Breast epithelium (tissue), 4 donors: ENCODE results near the gene ADAM30. TPM values are rescaled to one million over a fixed set of nuclear protein-coding genes. Genes with fewer than 3 reads are reported as not detected.

Experiments
- DNase-seq, 2 donors: peaks; one replicate each; pipeline ENCODE4 v3.0.0-alpha.2; 2019; ENCODE audit warnings: low spot score in 2 of 2
- H3K27ac ChIP-seq, 2 donors: fragments of 200-600 bp; sonication (generic) in 1 of 2; one replicate each; pipeline ENCODE4 v1.5.1; 2016 to 2019; ENCODE audit warnings: mild to moderate bottlenecking in 1 of 2
- H3K27me3 ChIP-seq, 2 donors: fragments of 200-600 bp; sonication (generic) in 1 of 2; one replicate each; pipeline versions ENCODE4 v1.5.1 to v1.6.0; 2017 to 2019; ENCODE audit warnings: control low read depth in 1 of 2, mild to moderate bottlenecking in 1 of 2
- H3K36me3 ChIP-seq: fragments of 200-600 bp; one replicate; pipeline ENCODE4 v1.5.1; 2019
- H3K4me1 ChIP-seq, 2 donors: fragments of 200-600 bp; sonication (generic); one replicate each; pipeline ENCODE4 v1.5.1; 2016 to 2019; ENCODE audit warnings: control low read depth in 1 of 2
- H3K4me3 ChIP-seq, 3 donors: fragments of 200-600 bp; sonication (generic); 1 replicate in 2 of 3; 2 replicates in 1 of 3; pipeline ENCODE4 v1.5.1; 2016 to 2019; ENCODE audit warnings: mild to moderate bottlenecking in 3 of 3, moderate library complexity in 2 of 3
- H3K9me3 ChIP-seq, 2 donors: fragments of 200-600 bp; sonication (generic) in 1 of 2; one replicate each; pipeline ENCODE4 v1.5.1; 2016 to 2019; ENCODE audit warnings: control low read depth in 1 of 2
- POLR2A ChIP-seq: fragments of 450-650 bp; IDR thresholded peaks from one replicate; pipeline ENCODE4 v1.6.1; 2016; ENCODE audit warnings: antibody characterized with exemption, mild to moderate bottlenecking, moderate library complexity
- POLR2AphosphoS5 ChIP-seq, 3 donors: sonication (generic); formaldehyde crosslinking; IDR thresholded peaks; one replicate each; pipeline ENCODE4 v1.6.1; 2017; ENCODE audit warnings: antibody characterized with exemption in 3 of 3
- intact Hi-C: fragments of 100-400 bp; cut with DNase I; formaldehyde crosslinking; loops from one replicate; pipeline ENCODE4 v1.15.1; 2023; ENCODE audit warnings: low total_unique reads
- total RNA-seq, 3 donors: library from RNA; depleted of rRNA; stranded (reverse); fragments of >200 nt; gene quantifications; one replicate each; pipeline ENCODE4 v1.1.0, GENCODE V29; 2016
- TF ChIP-seq, protein P1 (sequence below), 3 donors: fragments of 450-650 bp; IDR thresholded peaks; one replicate each; pipeline ENCODE4 v1.5.1; 2016 to 2017; ENCODE audit warnings: antibody characterized with exemption in 3 of 3, mild to moderate bottlenecking in 3 of 3, moderate library complexity in 3 of 3

Gene ADAM30
- total RNA-seq, 3 donors from 2014 or later: not detected

DNA sequence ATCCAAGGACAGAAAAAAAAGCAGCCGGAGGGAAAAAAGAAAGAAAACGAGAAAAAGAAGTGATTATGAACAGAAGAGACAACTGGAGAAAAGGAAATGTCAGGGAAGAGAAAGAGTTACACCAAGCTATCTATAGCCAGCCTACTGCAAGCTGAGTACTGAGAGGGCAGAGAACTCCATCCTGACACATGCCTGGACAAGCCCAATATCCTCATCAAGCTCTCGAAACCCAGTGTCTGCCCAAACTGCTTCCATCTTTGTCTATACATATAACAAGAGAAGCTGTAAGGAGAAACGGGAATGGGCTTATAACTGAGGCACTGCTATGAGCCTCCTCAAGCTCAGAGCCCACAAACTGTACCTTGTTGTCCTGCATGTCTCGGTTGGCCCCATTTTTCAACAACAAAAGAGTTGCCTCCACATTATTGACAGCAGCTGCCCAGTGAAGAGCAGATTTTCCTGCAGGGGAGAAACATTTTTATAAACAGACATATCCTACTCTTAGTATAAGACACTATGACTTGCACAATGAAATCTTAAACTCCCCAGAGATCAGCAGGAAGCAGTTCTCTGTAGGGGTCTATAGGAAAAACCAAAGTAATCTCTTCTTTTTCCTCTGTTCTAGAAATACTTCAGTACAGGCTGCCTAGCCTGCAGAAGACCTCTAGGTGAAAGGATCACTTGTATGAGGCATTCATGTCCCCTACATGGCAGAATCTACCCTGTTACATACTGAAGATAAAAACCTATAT is 21.2 kb upstream of the ADAM30 start:
- TF ChIP-seq POLR2A (no peak), POLR2AphosphoS5 (IDR thresholded peaks at IDR 0.05) (no peak)
- TF ChIP-seq, protein P1, sequence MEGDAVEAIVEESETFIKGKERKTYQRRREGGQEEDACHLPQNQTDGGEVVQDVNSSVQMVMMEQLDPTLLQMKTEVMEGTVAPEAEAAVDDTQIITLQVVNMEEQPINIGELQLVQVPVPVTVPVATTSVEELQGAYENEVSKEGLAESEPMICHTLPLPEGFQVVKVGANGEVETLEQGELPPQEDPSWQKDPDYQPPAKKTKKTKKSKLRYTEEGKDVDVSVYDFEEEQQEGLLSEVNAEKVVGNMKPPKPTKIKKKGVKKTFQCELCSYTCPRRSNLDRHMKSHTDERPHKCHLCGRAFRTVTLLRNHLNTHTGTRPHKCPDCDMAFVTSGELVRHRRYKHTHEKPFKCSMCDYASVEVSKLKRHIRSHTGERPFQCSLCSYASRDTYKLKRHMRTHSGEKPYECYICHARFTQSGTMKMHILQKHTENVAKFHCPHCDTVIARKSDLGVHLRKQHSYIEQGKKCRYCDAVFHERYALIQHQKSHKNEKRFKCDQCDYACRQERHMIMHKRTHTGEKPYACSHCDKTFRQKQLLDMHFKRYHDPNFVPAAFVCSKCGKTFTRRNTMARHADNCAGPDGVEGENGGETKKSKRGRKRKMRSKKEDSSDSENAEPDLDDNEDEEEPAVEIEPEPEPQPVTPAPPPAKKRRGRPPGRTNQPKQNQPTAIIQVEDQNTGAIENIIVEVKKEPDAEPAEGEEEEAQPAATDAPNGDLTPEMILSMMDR (IDR thresholded peaks at IDR 0.05): no peak
- Histone ChIP-seq H3K9me3 (no peaks in the 10 kb centered on the region), H3K36me3 (peaks cover 8% of the 10 kb centered on the region), H3K27ac (no peak overlapping the region), H3K4me3 (no peak overlapping the region), H3K4me1 (no peaks in the 10 kb centered on the region), H3K27me3 (no peaks in the 10 kb centered on the region)
- DNase-seq: no peak
- intact Hi-C loops: no loop called here

DNA sequence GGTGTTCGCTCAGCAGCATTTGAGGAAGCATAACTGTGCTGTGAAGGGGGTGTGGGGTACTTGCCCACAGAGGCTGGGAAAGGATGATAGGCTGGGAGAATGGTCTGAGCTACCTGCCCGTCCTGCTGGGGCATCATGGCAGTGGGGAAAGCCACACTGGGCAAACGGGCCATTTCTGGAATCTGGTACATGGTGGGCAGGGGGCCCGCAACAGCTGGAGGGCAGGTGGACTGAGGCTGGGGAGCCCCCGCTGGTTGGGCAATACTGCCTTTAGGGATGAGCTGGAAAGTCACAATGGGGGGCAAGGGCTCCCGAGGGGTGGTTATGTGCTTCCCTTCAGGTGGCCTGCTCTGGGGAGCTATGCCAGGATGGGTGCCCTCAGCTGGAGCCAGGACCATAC is 19.2 kb upstream of the ADAM30 start:
- no peaks in the 10 kb centered on the region for H3K27me3 ChIP-seq
- H3K9me3 ChIP-seq: no peaks in the 10 kb centered on the region
- TF ChIP-seq, protein P1 (IDR thresholded peaks at IDR 0.05): no peak
- no peak for TF ChIP-seq POLR2AphosphoS5 (IDR thresholded peaks at IDR 0.05)
- TF ChIP-seq POLR2A: no peak
- H3K4me1 ChIP-seq: no peaks in the 10 kb centered on the region
- no peak for DNase-seq
- intact Hi-C loops: no loop called here
- H3K36me3 ChIP-seq: peaks cover 8% of the 10 kb centered on the region
- H3K4me3 ChIP-seq: no peak overlapping the region
- H3K27ac ChIP-seq: no peak overlapping the region

DNA sequence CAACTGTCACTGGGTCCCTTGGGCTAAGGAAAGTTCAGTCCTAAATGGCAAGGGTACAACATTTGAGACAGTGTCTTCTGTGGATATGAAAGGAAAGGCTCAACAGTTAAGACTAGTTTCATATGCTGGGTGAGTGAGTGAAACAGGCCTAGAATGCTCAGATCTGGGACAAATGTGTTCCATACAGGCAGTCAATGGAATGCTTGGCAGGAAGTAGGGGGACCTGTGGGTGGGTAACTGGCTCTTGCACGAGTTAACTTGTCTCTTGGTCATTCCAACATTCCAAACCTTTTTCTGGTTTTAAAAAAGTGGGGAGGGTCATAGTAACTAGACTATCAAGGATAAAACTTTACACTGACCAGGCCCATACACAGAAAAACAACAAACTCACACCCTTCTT is 17.8 kb upstream of the ADAM30 start:
- Histone ChIP-seq H3K36me3 (peaks cover 8% of the 10 kb centered on the region), H3K27me3 (no peaks in the 10 kb centered on the region), H3K9me3 (no peaks in the 10 kb centered on the region), H3K4me1 (no peaks in the 10 kb centered on the region), H3K27ac (peak overlapping the region; percentile 4 to 26), H3K4me3 (no peak overlapping the region)
- intact Hi-C loops: no loop called here
- TF ChIP-seq POLR2AphosphoS5 (IDR thresholded peaks at IDR 0.05): no peak
- TF ChIP-seq, protein P1 (IDR thresholded peaks at IDR 0.05): no peak
- TF ChIP-seq POLR2A: no peak
- DNase-seq: no peak

DNA sequence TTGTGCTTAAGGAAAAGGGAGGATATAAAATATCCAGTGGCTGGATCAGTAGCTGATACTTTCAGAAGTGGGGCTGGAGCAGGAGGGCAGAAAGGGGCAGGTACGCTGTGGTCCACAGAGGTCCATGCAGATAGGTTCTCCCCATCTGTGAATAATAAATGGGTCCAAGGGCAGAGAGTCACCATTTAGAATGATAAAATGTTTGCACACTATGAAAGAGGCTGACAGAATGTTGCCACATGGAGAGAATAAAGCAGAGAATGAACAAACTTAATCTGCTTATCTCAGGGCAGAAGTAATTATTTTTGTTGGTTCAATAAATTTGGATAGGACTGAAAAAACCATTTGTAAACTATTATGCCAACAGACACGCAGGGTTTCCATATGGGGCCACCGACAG is 16.6 kb upstream of the ADAM30 start:
- Histone ChIP-seq H3K36me3 (no peaks in the 10 kb centered on the region), H3K4me1 (no peaks in the 10 kb centered on the region), H3K27ac (no peak overlapping the region), H3K9me3 (no peaks in the 10 kb centered on the region), H3K4me3 (no peak overlapping the region), H3K27me3 (no peaks in the 10 kb centered on the region)
- TF ChIP-seq, protein P1 (IDR thresholded peaks at IDR 0.05): no peak
- TF ChIP-seq POLR2A (no peak), POLR2AphosphoS5 (IDR thresholded peaks at IDR 0.05) (no peak)
- no peak for DNase-seq
- intact Hi-C loops: no loop called here

DNA sequence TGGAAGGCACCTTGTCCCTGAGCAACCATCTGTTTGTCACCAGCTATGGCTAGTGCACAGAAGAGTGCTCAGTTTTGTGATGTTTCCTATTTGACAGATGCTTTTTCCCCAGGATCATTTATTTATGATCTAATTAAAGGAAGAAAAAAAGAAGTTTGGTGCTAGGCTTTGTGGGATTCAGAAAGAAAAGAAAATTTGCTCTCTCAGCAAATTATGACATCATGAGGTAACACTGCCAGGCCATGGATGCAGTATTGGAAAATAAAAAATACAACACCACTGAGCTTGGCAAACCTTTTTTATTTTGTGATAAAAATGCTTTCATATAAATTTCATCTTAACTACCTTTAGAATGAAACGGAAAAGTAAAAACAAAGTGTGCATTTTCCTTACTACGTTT is 15.5 kb upstream of the ADAM30 start:
- intact Hi-C loops: no loop called here
- no peaks in the 10 kb centered on the region for H3K36me3 ChIP-seq
- H3K27me3 ChIP-seq: no peaks in the 10 kb centered on the region

More for the DNA sequence above, 15.5 kb upstream of the ADAM30 start:
- no peak overlapping the region for H3K4me3 ChIP-seq
- H3K4me1 ChIP-seq: no peaks in the 10 kb centered on the region
- TF ChIP-seq, protein P1 (IDR thresholded peaks at IDR 0.05): no peak
- TF ChIP-seq POLR2AphosphoS5 (IDR thresholded peaks at IDR 0.05) (no peak), POLR2A (no peak)
- no peak overlapping the region for H3K27ac ChIP-seq
- no peaks in the 10 kb centered on the region for H3K9me3 ChIP-seq
- DNase-seq: no peak
